ENCODE measurements around the gene PDLIM4.

DNA sequence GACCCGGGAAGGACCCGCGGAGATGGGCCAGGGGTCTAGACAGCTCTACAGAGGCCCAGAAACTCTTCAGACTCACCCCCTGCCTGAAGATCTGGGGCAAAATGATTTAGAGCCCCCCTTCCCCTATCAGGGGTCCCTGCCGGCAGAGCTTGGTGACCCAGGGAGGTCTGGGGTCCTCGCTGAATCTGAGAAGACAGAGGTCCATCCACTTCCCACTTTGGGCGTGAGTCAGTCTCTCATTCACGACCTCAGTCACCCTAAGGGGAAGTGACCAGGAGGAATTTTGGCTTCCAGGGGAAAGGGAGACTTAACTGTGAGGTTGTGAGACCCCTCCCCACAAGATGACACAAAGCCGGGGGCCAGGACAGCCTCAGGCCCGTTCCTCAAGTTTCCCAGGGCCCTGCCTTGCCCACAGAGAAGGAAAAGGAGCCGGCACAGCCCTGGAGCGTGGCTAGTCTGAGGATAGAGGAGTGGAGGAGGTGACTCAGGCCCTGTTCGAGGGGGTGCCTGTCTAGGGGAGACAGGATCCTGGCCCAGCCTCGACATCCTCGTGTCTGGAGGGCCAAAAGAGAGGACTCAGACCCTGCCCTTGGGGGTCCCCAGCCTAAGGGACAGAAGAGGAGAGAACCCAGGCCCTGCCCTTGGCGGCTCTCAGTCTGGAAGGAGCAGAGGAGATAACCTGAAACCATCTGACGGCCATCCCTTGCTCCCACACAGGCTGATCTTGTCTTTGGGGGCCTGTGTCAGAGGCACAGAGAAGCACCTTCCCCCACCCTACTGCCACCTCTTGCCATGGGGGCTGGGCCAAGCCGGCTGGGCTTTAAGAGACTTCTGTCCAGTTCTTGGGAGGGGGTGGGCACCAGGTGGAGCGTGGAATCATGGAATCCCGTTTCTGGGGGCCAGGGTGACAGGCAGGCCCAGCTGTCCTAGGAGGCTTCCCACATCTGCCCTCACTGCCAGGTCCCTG is 889 bp downstream of the PDLIM4 start:
- no peak for TF ChIP-seq CTCF (IDR thresholded peaks at IDR 0.05)
- no peak for TF ChIP-seq EP300 (IDR thresholded peaks at IDR 0.05)
- TF ChIP-seq POLR2A (IDR thresholded peaks at IDR 0.05) = no peak
